H1 (cell line): ENCODE measurements around the gene ADAM19. TPM values are rescaled to one million over a fixed set of nuclear protein-coding genes. Genes with fewer than 3 reads are reported as not detected.

Experiments used
- CTCF ChIA-PET: fragments of 300-600 bp; sonication (Branson Sonifier 250); formaldehyde crosslinking; loops from one replicate; lab custom pipeline; 2021; ENCODE audit not compliant: partially characterized antibody; lab: Charles Lee
- POLR2A ChIA-PET: fragments of 300-600 bp; sonication (Branson Sonifier 250); formaldehyde crosslinking; loops from one replicate; lab custom pipeline; 2021; ENCODE audit warnings: inconsistent platforms; ENCODE audit not compliant: partially characterized antibody; lab: Charles Lee
- DNase-seq, 2 experiments: peaks; one replicate each; pipeline versions ENCODE4 v3.0.0 to v3.0.0-alpha.2; 2010 to 2022; ENCODE audit warnings: low spot score in 2 of 2, low read depth in 1 of 2, mixed read lengths in 1 of 2
- FAIRE-seq: peaks from 2 replicates; lab custom pipeline; 2011; peaks lifted over from hg19 to GRCh38; lab: Jason Lieb, UNC
- H2AFZ ChIP-seq: 2 replicates; pipeline ENCODE4 v1.8.1; 2012; ENCODE audit warnings: low read length, inconsistent platforms
- H2AK5ac ChIP-seq: 2 replicates; pipeline ENCODE4 v1.6.1; 2013; ENCODE audit warnings: low read depth, low read length
- H2BK120ac ChIP-seq: replicated peaks from 2 replicates; pipeline ENCODE3; 2013; ENCODE audit warnings: low read depth, low read length, inconsistent platforms
- H2BK12ac ChIP-seq: 2 replicates; pipeline ENCODE4 v1.6.1; 2013; ENCODE audit warnings: low read depth, low read length
- H2BK15ac ChIP-seq: 2 replicates; pipeline ENCODE4 v1.6.1; 2013; ENCODE audit warnings: low read length
- H2BK20ac ChIP-seq: 2 replicates; pipeline ENCODE4 v1.6.1; 2013; ENCODE audit warnings: low read length
- H2BK5ac ChIP-seq: 2 replicates; pipeline ENCODE4 v1.6.1; 2013; ENCODE audit warnings: low read depth, low read length
- H3K14ac ChIP-seq: 2 replicates; pipeline ENCODE4 v1.6.1; 2013; ENCODE audit warnings: inconsistent platforms; ENCODE audit not compliant: insufficient read length
- H3K18ac ChIP-seq: 2 replicates; pipeline ENCODE4 v1.6.1; 2013; ENCODE audit warnings: low read length; ENCODE audit errors: extremely low read depth
- H3K23ac ChIP-seq: 2 replicates; pipeline ENCODE4 v1.6.1; 2013; ENCODE audit warnings: inconsistent platforms; ENCODE audit not compliant: insufficient read length
- H3K23me2 ChIP-seq: 2 replicates; pipeline ENCODE4 v1.6.1; 2013; ENCODE audit warnings: low read depth, low read length
- H3K27ac ChIP-seq: 2 replicates; pipeline ENCODE4 v1.6.1; 2011; ENCODE audit warnings: low read depth, low read length, inconsistent platforms
- H3K27me3 ChIP-seq, 4 experiments: replicated peaks in 1 of 4; 1 replicate in 1 of 4; 2 replicates in 3 of 4; pipeline versions ENCODE4 v1.6.1 to v1.8.1; 2011 to 2013; ENCODE audit warnings: low read length in 3 of 4, mild to moderate bottlenecking in 3 of 4, inconsistent platforms in 2 of 4, mixed read lengths in 2 of 4, moderate library complexity in 1 of 4; ENCODE audit not compliant: control insufficient read depth in 3 of 4, insufficient read depth in 3 of 4; ENCODE audit errors: extremely low read depth in 1 of 4
- H3K36me3 ChIP-seq, 4 experiments: 2 replicates each; pipeline versions ENCODE4 v1.6.1 to v1.8.1; 2011 to 2013; ENCODE audit warnings: mild to moderate bottlenecking in 4 of 4, low read length in 3 of 4, moderate library complexity in 2 of 4, control low read depth in 1 of 4, inconsistent platforms in 1 of 4; ENCODE audit not compliant: insufficient read depth in 4 of 4, control insufficient read depth in 2 of 4
- H3K4ac ChIP-seq: replicated peaks from 2 replicates; pipeline ENCODE3; 2013; ENCODE audit warnings: low read length, low read depth, mixed read lengths, inconsistent platforms; ENCODE audit not compliant: insufficient read length
- H3K4me1 ChIP-seq, 4 experiments: replicated peaks in 1 of 4; 1 replicate in 1 of 4; 2 replicates in 3 of 4; pipeline versions ENCODE4 v1.6.1 to v1.8.1; 2011 to 2013; ENCODE audit warnings: low read length in 3 of 4, inconsistent platforms in 2 of 4, mixed read lengths in 1 of 4; ENCODE audit not compliant: insufficient read depth in 4 of 4, control insufficient read depth in 3 of 4
- H3K4me2 ChIP-seq, 2 experiments: 2 replicates each; pipeline versions ENCODE4 v1.6.1 to v1.8.1; 2011 to 2013; ENCODE audit warnings: low read depth in 2 of 2, low read length in 2 of 2, control low read depth in 1 of 2, inconsistent platforms in 1 of 2, mild to moderate bottlenecking in 1 of 2; ENCODE audit not compliant: insufficient read depth in 1 of 2
- H3K4me3 ChIP-seq, 4 experiments: fragments of 200-600, 300-600 bp in 1 of 4; sonication (generic), shearing (Covaris generic), sonication (Bioruptor Twin) in 1 of 4; 2 replicates each; pipeline versions ENCODE4 v1.5.1 to v1.8.1; 2011 to 2016; ENCODE audit warnings: low read length in 4 of 4, low read depth in 3 of 4, control low read depth in 2 of 4, inconsistent platforms in 2 of 4, mild to moderate bottlenecking in 2 of 4, mixed read lengths in 1 of 4, moderate library complexity in 1 of 4; ENCODE audit not compliant: insufficient read depth in 2 of 4; ENCODE audit errors: extremely low read depth in 1 of 4
- H3K56ac ChIP-seq: replicated peaks from 2 replicates; pipeline ENCODE3; 2013; ENCODE audit warnings: low read depth, mild to moderate bottlenecking, mixed read lengths, low read length, inconsistent platforms; ENCODE audit not compliant: insufficient read length
- H3K79me1 ChIP-seq: 2 replicates; pipeline ENCODE4 v1.6.1; 2013; ENCODE audit warnings: low read depth, low read length, control low read depth
- H3K79me2 ChIP-seq, 2 experiments: 2 replicates each; pipeline versions ENCODE4 v1.6.1 to v1.8.1; 2012 to 2013; ENCODE audit warnings: low read length in 2 of 2, mild to moderate bottlenecking in 2 of 2, inconsistent platforms in 1 of 2; ENCODE audit not compliant: insufficient read depth in 2 of 2, control insufficient read depth in 1 of 2
- H3K9ac ChIP-seq, 4 experiments: replicated peaks in 1 of 4; 1 replicate in 1 of 4; 2 replicates in 3 of 4; pipeline versions ENCODE4 v1.6.1 to v1.8.1; 2011 to 2013; ENCODE audit warnings: low read depth in 3 of 4, low read length in 3 of 4, control low read depth in 2 of 4, mild to moderate bottlenecking in 2 of 4, moderate library complexity in 2 of 4, inconsistent platforms in 1 of 4; ENCODE audit errors: extremely low read depth in 1 of 4
- H3K9me3 ChIP-seq, 2 experiments: 2 replicates each; pipeline versions ENCODE4 v1.6.1 to v1.8.1; 2012 to 2013; ENCODE audit warnings: mild to moderate bottlenecking in 2 of 2, moderate library complexity in 2 of 2, control low read depth in 1 of 2, inconsistent platforms in 1 of 2, low read depth in 1 of 2, low read length in 1 of 2, mixed read lengths in 1 of 2; ENCODE audit not compliant: insufficient read depth in 2 of 2
- H4K20me1 ChIP-seq, 2 experiments: replicated peaks in 1 of 2; 2 replicates each; pipeline versions ENCODE3 to v1.8.1; 2011 to 2013; ENCODE audit warnings: inconsistent platforms in 2 of 2, low read length in 2 of 2, mild to moderate bottlenecking in 1 of 2; ENCODE audit not compliant: insufficient read depth in 2 of 2, control insufficient read depth in 1 of 2
- H4K5ac ChIP-seq: 2 replicates; pipeline ENCODE4 v1.6.1; 2013; ENCODE audit warnings: low read length, low read depth, mixed read lengths, inconsistent platforms; ENCODE audit not compliant: insufficient read length
- H4K8ac ChIP-seq: 2 replicates; pipeline ENCODE4 v1.8.0; 2013; ENCODE audit warnings: mild to moderate bottlenecking, moderate library complexity, low read length, inconsistent platforms; ENCODE audit not compliant: insufficient read depth; ENCODE audit errors: extremely low read depth
- H4K91ac ChIP-seq: replicated peaks from 2 replicates; pipeline ENCODE3; 2013; ENCODE audit warnings: low read length, mixed read lengths, inconsistent platforms; ENCODE audit not compliant: insufficient read length
- BACH1 ChIP-seq: IDR thresholded peaks from 2 replicates; pipeline ENCODE4 v1.6.1; 2012; ENCODE audit warnings: low read length, improper control_type of control experiment
- CEBPB ChIP-seq: IDR thresholded peaks from 2 replicates; pipeline ENCODE4 v1.6.1; 2012; ENCODE audit warnings: low read depth, low read length
- CREB1 ChIP-seq: IDR thresholded peaks from 2 replicates; pipeline ENCODE4 v1.6.1; 2012; ENCODE audit warnings: inconsistent platforms
- CTBP2 ChIP-seq: IDR thresholded peaks from 2 replicates; pipeline ENCODE4 v1.7.0; 2011; ENCODE audit warnings: borderline replicate concordance, mild to moderate bottlenecking, moderate library complexity, mixed read lengths, low read length; ENCODE audit not compliant: insufficient read depth, insufficient read length
- E2F6 ChIP-seq: IDR thresholded peaks from 2 replicates; pipeline ENCODE4 v1.6.1; 2012; ENCODE audit warnings: inconsistent platforms
- JUN ChIP-seq: IDR thresholded peaks from 2 replicates; pipeline ENCODE4 v1.6.1; 2011; ENCODE audit warnings: low read depth, mild to moderate bottlenecking, improper control_type of control experiment, low read length
- MAX ChIP-seq: IDR thresholded peaks from 2 replicates; pipeline ENCODE4 v1.6.1; 2012; ENCODE audit warnings: inconsistent platforms
- NANOG ChIP-seq: IDR thresholded peaks from 2 replicates; pipeline ENCODE4 v1.6.1; 2011; ENCODE audit warnings: low read length, low read depth, mild to moderate bottlenecking, inconsistent platforms; ENCODE audit not compliant: insufficient read depth, poor library complexity, severe bottlenecking
- NRF1 ChIP-seq: IDR thresholded peaks from 2 replicates; pipeline ENCODE4 v1.6.1; 2011; ENCODE audit warnings: mild to moderate bottlenecking, low read depth, low read length, improper control_type of control experiment
- PHF8 ChIP-seq: fragments of 200-600 bp; sonication (generic); conservative IDR thresholded peaks from 2 replicates; pipeline ENCODE4 v1.7.1; 2012; ENCODE audit warnings: low read depth, mild to moderate bottlenecking, inconsistent platforms, low read length, moderate library complexity
- POLR2A ChIP-seq, 2 experiments: IDR thresholded peaks; 1 replicate in 1 of 2; 2 replicates in 1 of 2; pipeline ENCODE4 v1.6.1; 2011; ENCODE audit warnings: low read depth in 2 of 2, low read length in 2 of 2, mild to moderate bottlenecking in 2 of 2; ENCODE audit errors: control extremely low read depth in 1 of 2
- POU5F1 ChIP-seq: IDR thresholded peaks from 2 replicates; pipeline ENCODE4 v1.6.1; 2011; ENCODE audit warnings: low read depth, mild to moderate bottlenecking, low read length, moderate library complexity
- RNF2 ChIP-seq: fragments of 200-900, 300-1000 bp; sonication (generic); IDR thresholded peaks from 2 replicates; pipeline ENCODE4 v1.7.1; 2016; ENCODE audit warnings: borderline replicate concordance, low read depth, mild to moderate bottlenecking, antibody characterized with exemption, low read length; ENCODE audit not compliant: poor library complexity, severe bottlenecking; ENCODE audit errors: missing control alignments
- YY1 ChIP-seq: IDR thresholded peaks from 2 replicates; pipeline ENCODE4 v1.6.1; 2011; ENCODE audit warnings: low read depth, mild to moderate bottlenecking, low read length
- WGBS, 2 experiments: shearing (Covaris generic) in 1 of 2; methylation state at CpG; one replicate each; pipeline versions ENCODE4 v1.1.6 to v1.1.7; 2013 to 2015; ENCODE audit warnings: low lambda C conversion rate in 2 of 2, mixed read lengths in 2 of 2, inconsistent platforms in 1 of 2, low coverage in 1 of 2, missing lambda C conversion rate in 1 of 2; ENCODE audit not compliant: insufficient replicate concordance in 2 of 2, insufficient coverage in 1 of 2, insufficient read length in 1 of 2; ENCODE audit errors: extremely low coverage in 1 of 2, missing lambda C conversion rate in 1 of 2; 5-methylcytosine and 5-hydroxymethylcytosine counted together
- polyA plus RNA-seq, 7 experiments: library from polyadenylated mRNA; depleted of rRNA in 3 of 7; stranded (reverse) in 5 of 7; unstranded in 2 of 7; fragments of >200 nt in 5 of 7; fragments of 200-250 nt in 2 of 7; gene quantifications; 1 replicate in 5 of 7; 2 replicates in 1 of 7; 4 replicates in 1 of 7; pipeline versions ENCODE4 v1.2.1 to v1.2.3, GENCODE V29; 2011 to 2013; ENCODE audit warnings: missing spikeins in 2 of 7, mixed read lengths in 2 of 7
- total RNA-seq: library from RNA; stranded (reverse); fragmentation: NEBNext Ultra II Directional; extraction: Animal tissue kit (Norgen Biotek cat#: 25700); gene quantifications from 2 replicates; pipeline ENCODE4 v1.2.1, GENCODE V29; 2021

Gene ADAM19
- total and polyA plus RNA-seq, 2 of the 8 experiments (the other 6 are each of a cell fraction or from before 2014, with no cell fraction given): 6.5 to 22.7 TPM

DNA sequence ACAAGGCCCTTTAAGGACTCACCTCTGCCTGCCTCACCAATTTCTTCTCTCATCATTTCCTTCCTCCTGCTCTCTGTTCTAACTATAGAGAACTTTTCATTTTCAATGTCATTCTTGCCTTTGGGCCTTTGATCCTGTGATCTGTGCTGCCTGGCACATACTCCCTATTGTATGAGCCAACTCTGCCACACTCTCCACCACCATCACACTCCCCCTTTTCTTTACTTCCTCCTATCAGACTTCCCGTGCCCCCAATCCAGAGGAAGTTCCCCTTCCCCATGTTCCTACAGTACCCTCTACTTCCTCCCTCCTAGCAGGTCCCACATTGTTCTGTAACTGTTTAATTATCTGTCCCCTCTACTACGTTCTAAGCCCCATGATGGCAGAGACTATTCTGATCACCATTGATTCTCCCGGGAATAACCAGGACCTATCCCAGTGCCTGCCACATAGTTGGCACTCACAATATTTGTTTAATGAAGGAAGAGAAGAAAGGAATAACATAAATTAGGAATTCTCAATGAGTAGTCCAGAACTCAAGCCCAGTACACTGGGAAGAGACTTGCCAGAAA, 27.5 kb downstream of the ADAM19 start:
- FAIRE-seq: no peak
- no peaks in the 10 kb centered on the region for H3K79me2 ChIP-seq
- no peak for TF ChIP-seq RNF2
- TF ChIP-seq NANOG: no peak
- no peak for TF ChIP-seq CEBPB
- TF ChIP-seq POU5F1: no peak
- TF ChIP-seq E2F6: no peak
- no peak for TF ChIP-seq CTBP2
- TF ChIP-seq POLR2A (IDR thresholded peaks at IDR 0.05; ENCODE audit: control extremely low read depth in 1 of 2, low read depth in 2 of 2, low read length in 2 of 2): no peak
- no peak for TF ChIP-seq BACH1
- TF ChIP-seq MAX: no peak
- no peak for TF ChIP-seq JUN
- no peak for TF ChIP-seq PHF8
- TF ChIP-seq YY1: no peak
- TF ChIP-seq CREB1: no peak
- no peak for TF ChIP-seq NRF1

More for the DNA sequence above, 27.5 kb downstream of the ADAM19 start:
- Histone ChIP-seq H2BK15ac (no peak overlapping the region), H3K9ac (no peak overlapping the region), H3K4me3 (no peak overlapping the region), H3K14ac (no peak overlapping the region), H2BK20ac (no peak overlapping the region), H2BK5ac (no peak overlapping the region), H3K23me2 (no peaks in the 10 kb centered on the region), H2AK5ac (no peak overlapping the region), H2BK12ac (no peak overlapping the region), H2AFZ (no peak overlapping the region), H3K27me3 (no peaks in the 10 kb centered on the region), H3K79me1 (no peaks in the 10 kb centered on the region; the same call in 1 of the 2 replicates), H2BK120ac (no peak overlapping the region), H3K4me1 (no peaks in the 10 kb centered on the region), H3K36me3 (no peaks in the 10 kb centered on the region), H4K20me1 (no peaks in the 10 kb centered on the region), H4K5ac (no peak overlapping the region), H4K8ac (no peak overlapping the region), H3K4me2 (no peak overlapping the region), H3K27ac (no peak overlapping the region), H3K18ac (no peak overlapping the region), H3K56ac (no peak overlapping the region), H3K9me3 (no peaks in the 10 kb centered on the region), H3K23ac (no peak overlapping the region), H4K91ac (no peak overlapping the region), H3K4ac (no peak overlapping the region)
- ChIA-PET POLR2A (no interaction called here), CTCF (no interaction called here)
- WGBS, 2 experiments: 89% methylated on average over 3 of the region's 3 CpGs; no CpG with 5 or more reads in 1 of the 2 experiments
- DNase-seq: no peak
